CD1c-positive myeloid dendritic cell (primary cell): Measurements from ENCODE around the gene SNX3.
A peak's percentile ranks its signal among the peaks of the same experiment; 100 is the strongest.
"Not testable (repeated sequence)": the region's sequence is repeated elsewhere in the genome, so short reads cannot be mapped to it uniquely, and the experiment has no call there.

Experiments used
- DNase-seq: peaks from one replicate; pipeline ENCODE4 v3.0.0-alpha.2; 2016; ENCODE audit errors: extremely low spot score

The SNX3 gene

GRCh38 chr6:108260809-108261569 lies at the start of gene SNX3:
SNX3 (minus strand) TSS chr6:108261040; CDS start chr6:108260921, 119 bp downstream.
- peak; percentile 96 for DNase-seq

GRCh38 chr6:108309844-108310243 lies 49.0 kb upstream of the SNX3 start:
- no peak for DNase-seq

DNA sequence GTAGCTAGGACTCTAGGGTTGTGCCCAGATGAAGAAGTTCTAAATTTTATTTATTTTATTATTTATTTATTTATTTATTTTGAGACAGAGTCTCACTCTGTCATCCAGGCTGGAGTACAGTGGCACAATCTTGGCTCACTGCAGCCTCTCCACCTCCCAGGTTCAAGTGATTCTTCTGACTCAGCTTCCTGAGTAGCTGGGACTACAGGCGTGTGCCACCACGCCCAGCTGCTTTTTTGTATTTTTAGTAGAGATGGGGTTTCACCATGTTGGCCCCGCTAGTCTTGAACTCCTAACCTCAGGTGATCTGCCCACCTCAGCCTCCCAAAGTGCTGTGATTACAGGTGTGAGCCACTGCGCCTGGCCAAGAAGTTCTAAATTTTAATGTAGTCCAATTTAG lies 47.8 kb upstream of the SNX3 start:
- not testable (repeated sequence) for DNase-seq

DNA sequence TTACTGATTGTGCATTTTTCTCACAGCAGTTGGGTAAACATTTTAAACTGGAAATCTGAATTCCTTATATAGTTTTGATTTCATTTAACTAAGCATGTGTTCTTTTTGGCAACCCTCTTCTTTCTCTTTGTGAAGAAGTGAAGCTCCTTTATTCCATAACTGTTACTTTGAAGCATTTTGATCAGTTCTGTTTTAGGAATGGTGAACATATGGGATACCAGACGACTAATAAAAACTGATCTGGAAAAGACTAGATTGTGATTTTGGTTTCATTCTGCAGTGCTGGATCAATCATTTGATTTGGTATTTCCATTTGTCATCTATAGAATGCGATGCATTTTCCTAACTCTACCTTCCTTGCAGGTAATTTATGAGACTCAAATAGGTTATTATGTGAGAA lies 43.8 kb upstream of the SNX3 start:
- DNase-seq, result no peak

DNA sequence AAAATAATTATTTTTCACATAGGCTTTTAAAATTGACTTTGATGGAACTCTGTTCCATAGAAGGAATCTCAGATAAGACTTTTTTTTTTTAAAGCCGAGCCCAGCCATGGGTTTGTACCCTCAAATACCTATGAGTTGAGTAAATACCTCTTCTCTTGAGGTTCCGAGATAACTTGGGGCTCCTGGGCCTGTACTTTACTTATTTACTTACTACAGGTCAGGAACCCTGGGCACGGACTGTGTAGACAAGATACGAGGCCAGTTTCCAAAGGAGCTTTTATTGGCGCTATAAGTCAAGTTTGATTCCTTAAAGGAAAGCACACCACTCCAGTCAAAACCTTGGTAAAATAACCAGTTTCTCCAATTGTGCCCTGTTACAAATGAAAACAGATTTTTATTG lies 41.5 kb upstream of the SNX3 start:
- no peak for DNase-seq

GRCh38 chr6:108295676-108296075 lies 34.8 kb upstream of the SNX3 start:
- DNase-seq, result no peak

GRCh38 chr6:108294727-108295625 lies 34.1 kb upstream of the SNX3 start, which contains the start of gene AFG1L:
AFG1L (plus strand) TSS chr6:108295054; CDS start chr6:108295080, 26 bp downstream.
- DNase-seq, result peak; percentile 94

GRCh38 chr6:108294297-108294726 lies 33.5 kb upstream of the SNX3 start:
- DNase-seq, result no peak

DNA sequence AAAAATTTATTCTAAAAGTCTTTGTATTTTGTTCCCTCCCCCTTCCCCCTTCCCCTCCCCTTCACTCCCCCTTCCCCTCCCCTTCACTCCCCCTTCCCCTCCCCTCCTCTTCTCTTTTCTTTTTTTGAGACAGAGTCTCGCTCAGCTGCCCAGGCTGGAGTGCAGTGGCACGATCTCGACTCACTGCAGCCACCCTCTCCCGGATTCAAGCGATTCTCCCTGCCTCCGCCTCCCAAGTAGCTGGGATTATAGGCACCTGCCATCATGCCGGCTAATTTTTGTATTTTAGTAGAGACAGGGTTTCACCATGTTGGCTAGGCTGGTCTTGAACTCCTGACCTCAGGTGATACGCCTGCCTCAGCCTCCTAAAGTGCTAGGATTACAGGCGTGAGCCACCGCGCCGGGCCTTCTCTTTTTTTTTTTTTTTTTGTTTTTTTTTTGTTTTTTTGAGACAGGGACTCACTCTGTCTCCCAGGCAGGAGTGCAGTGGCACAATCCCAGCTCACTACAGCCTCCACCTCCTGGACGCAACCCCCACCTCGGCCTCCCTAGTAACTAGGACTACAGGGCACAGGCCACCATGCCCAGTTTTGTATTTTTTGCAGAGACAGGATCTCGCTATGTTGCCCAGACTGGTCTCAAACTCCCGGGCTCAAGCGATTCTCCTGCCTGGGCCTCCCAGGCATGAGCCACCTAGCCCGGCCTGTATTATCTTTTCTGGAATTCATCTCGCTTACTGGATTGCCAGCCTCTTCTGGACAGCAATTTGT lies 32.9 kb upstream of the SNX3 start:
- no peak for DNase-seq

DNA sequence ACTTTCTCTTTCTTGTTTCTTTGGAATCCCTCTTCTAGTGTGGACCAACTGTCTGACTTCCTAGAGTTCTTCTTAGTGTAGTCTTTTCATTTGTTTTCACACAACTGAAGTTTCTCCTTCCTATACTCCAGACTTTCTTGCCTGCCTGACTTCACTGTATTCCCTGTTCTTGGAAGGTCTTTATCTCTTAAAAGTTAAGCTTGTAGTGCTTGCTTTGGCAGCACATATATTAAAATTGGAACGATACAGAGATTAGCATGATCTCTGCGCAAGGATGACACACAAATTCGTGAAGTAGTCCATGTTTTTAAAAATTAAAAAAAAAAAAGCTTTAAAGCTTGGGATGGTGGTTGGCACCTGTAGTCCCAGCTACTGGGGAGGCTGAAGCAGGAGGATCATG lies 31.7 kb upstream of the SNX3 start:
- DNase-seq, result not testable (repeated sequence)

- DNase-seq, result no peak
Observed at GRCh38 chr6:108291091-108291490, 30.3 kb upstream of the SNX3 start.

DNA sequence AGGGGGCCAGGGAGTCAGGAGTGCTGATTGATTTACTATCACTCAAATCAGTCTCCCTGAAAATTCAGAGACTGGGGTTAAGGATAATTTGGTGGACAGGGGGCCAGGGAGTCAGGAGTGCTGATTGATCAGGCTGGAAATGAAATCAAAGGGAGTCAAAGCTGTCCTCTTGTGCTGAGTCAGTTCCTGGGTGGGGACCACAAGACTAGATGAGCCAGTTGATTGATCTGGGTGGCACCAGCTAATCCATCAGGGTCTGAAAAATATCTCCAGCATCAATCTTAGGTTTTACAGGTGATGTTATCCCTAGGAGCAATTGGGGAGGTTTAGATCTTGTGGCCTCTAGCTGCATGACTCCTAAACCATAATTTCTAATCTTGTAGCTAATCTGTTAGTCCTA lies 27.9 kb upstream of the SNX3 start:
- no peak for DNase-seq

DNA sequence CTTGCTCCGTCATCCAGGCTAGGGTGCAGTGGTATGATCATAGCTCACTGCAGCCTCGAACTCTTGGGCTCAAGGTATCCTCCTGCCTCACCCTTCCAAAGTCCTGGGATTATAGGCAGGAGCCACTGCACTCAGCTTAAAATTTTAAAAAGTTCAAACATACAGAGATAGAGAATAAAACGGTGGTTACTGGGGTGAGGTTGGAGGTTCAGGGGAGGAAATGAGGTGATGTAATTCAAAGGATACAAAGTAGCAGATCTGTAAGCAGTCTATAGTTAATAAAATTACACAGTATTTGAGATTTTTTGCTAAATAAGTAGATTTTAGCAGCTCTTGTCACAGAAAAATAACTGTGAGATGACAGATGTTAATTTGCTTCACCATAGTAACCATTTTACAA lies 26.5 kb upstream of the SNX3 start:
- no peak for DNase-seq

DNA sequence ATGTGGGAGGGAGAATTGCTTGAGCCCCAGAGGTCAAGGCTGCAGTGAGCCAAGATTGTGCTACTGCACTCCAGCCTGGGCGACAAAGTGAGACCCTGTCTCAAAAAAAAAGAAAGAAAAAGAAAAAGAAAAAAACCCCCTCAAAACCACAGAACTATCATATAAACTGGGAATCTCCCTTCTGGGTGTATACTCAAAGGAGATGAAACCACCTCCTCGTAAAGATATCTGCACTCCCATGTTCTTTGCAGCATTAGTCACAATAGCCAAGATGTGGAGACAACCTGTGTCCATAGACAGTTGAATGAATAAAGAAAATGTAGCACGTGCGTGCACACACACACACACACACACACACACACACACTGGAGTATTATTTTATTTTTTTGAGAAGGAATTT lies 25.5 kb upstream of the SNX3 start:
- no peak for DNase-seq

DNA sequence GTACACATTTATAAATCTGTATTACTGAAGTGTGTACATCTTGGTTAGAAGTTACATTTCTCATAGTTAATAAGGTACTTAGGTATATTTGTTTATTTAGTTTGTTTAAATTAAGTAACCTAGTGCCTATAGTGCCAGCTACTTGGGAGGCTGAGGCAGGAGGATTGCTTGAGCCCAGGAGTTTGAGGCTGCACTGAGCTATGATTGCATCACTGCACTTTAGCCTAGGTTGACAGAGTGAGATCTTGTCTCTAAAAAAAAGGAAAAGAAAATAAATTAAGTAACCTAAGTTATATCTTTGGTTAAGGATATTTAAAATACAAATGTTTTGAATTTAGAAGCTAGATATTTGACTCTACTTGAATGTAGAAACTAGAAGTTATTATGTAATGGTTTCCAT lies 24.5 kb upstream of the SNX3 start:
- DNase-seq, result no peak

GRCh38 chr6:108277831-108278230 lies 17.0 kb upstream of the SNX3 start:
- no peak for DNase-seq

GRCh38 chr6:108277295-108277694 lies 16.5 kb upstream of the SNX3 start:
- DNase-seq, result no peak

DNA sequence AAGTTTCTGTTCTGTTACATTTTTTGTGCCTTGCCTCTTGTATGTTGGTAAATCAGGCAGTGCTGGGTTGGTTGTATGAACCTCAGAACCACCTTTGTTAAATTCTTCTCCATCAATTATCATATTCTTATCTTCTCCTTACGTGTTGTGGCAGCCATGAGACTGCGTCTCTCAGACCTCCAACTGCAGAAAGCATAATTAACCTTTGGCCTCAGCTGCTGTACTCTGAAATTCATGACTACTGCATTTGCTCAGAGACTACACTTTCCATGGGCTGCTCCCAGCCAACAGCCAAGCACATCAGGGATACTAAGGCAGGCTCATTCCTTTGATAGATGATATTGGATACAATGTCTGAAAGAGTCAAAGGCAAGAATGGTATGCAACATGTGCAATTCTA lies 15.1 kb upstream of the SNX3 start:
- DNase-seq, result no peak

DNA sequence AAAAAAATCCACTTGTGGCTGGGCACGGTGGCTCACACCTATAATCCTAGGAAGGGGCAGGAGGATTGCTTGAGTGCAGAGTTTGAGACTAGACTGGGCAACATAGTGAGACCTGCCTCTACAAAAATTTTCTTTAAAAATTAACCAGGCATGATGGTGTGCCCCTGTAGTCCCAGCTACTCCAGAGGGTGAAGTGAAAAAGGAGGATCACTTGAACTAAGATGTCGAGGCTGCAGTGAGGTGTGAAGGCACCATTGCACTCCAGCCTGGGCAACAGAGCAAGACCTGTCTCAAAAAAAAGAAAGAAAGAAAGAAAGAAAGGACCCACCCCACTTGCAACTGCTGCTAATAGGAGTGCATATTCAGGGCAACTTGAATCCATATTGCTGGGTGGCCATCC lies 13.7 kb upstream of the SNX3 start:
- DNase-seq, result no peak

DNA sequence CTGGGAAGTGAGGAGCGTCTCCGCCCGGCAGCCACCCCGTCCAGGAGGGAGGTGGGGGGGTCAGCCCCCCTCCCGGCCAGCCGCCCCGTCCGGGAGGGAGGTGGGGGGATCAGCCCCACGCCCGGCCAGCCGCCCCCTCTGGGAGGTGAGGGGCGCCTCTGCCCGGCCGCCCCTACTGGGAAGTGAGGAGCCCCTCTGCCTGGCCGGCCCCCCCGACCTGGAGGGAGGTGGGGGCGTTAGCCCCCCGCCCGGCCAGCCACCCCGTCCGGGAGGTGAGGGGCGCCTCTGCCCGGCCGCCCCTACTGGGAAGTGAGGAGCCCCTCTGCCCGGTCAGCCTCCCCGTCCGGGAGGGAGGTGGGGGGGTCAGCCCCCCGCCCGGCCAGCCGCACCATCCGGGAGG lies 9.1 kb upstream of the SNX3 start:
- DNase-seq, result not testable (repeated sequence)

DNA sequence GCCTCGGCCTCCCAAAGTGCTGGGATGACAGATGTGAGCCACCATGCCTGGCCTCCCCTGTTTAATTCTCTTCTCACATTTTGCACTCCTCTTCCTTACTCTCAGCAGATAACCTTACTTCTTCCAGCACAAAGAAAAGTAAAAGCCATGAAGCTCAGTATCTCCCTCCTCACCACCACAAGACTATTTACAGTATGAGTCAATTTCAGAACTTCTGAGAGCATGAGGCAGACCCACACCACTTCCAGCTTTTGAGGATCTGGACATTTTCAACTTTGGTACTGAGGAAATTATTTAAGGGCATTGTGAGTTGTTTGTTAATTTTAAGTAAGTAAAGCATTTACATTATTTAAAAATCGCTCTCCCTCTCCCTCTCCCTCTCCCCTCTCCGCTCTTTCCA lies 8.0 kb upstream of the SNX3 start:
- DNase-seq, result no peak

DNA sequence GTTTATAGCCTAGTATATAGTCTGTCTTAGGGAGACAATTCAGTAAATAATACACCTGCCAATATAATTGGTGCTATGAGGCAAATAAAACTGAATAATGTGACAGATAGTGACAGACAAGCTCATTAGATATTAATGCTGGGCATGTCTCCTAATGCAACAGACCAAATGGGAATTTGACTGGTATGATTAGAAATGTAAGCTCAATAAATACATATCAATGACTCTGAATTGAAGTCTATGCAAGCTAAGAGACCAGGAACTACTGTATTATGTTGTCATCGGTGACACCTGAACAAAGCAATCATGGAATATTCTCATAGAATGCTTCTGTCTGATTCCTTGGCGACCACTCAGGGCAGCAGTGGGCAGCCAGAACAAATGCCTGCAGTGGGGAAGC lies 2.5 kb upstream of the SNX3 start:
- DNase-seq, result no peak
